ENCODE results near the gene ST7L.

ST7L gene

DNA sequence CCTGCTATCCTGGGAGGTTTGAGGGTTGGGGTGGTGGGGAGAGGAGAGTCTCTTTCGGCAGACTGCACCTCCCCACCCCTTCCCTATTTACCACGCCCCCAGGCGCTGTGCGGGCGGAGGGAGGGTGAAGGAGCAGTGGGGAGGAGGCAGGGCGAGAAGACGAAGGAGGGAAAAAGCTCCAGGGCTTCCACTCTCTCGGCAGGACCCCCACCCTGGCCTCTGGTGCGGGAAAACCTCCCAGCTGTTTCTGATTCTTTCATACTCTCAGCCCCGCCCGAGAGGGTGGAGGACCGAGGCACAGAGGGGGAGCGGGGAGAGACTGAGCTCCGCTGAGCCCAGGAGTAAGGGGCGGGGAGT is 111.0 kb downstream of the ST7L start:
- peak; percentile 45 for DNase-seq (ENCODE audit: insufficient read length, low spot score)
- no peak for TF ChIP-seq TAF1 (IDR thresholded peaks at IDR 0.05; ENCODE audit: low read depth, low read length)
- TF ChIP-seq POLR2AphosphoS5 (IDR thresholded peaks at IDR 0.05; ENCODE audit: low read depth, low read length): no peak
- TF ChIP-seq POLR2A (IDR thresholded peaks at IDR 0.05; ENCODE audit: low read depth, low read length): no peak
- TF ChIP-seq SPI1 (IDR thresholded peaks at IDR 0.05; ENCODE audit: low read depth, low read length): no peak
- TF ChIP-seq PAX5 (IDR thresholded peaks at IDR 0.05; ENCODE audit: insufficient read depth, low read length, severe bottlenecking): no peak
- TF ChIP-seq POU2F2 (IDR thresholded peaks at IDR 0.05; ENCODE audit: low read depth, low read length): no peak
- no peak for FAIRE-seq

DNA sequence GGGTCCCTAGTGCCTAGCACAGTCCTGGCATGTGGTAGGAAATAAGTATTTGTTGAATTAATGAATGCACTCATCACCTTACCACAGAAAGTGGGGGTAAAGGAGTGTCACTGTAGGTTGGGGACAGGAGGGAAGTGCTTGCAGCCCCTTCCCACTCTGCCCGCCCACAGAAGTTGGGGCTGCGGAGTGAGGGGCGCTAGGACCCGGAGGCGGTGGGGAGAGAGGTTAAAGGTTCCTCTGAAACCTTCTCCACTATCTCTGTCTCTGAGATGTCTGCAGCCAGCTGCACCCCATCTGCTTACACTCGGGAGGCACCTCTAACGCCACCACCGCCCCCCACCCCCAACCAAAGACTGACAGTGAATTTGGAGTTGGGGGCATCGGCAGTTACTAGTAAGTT is 111.6 kb downstream of the ST7L start:
- FAIRE-seq (no peak), DNase-seq (ENCODE audit: insufficient read length, low spot score) (no peak)
- TF ChIP-seq POU2F2 (IDR thresholded peaks at IDR 0.05; ENCODE audit: low read depth, low read length) (no peak), TAF1 (IDR thresholded peaks at IDR 0.05; ENCODE audit: low read depth, low read length) (no peak), POLR2AphosphoS5 (IDR thresholded peaks at IDR 0.05; ENCODE audit: low read depth, low read length) (no peak), POLR2A (IDR thresholded peaks at IDR 0.05; ENCODE audit: low read depth, low read length) (no peak), SPI1 (IDR thresholded peaks at IDR 0.05; ENCODE audit: low read depth, low read length) (no peak), PAX5 (IDR thresholded peaks at IDR 0.05; ENCODE audit: insufficient read depth, low read length, severe bottlenecking) (no peak)

DNA sequence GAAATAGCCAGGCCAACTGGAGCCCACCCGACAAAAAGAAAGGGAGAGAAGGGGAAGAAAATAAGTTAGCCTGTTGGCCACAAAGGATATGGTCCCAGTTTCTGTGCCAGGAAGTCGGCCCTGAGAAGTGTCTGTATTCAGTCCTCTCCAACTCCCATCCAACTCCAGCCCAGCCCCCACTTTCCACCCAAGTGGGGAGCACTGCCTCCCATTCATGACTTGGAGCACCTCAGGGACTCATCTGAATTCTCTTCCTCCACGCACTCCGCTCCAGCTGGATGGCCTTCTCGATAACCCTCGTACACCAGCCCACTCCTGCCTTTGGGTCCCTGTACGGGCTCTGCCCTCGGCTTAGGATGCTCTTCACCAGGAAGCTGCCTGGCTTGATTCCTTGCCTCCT is 112.2 kb downstream of the ST7L start:
- FAIRE-seq: no peak
- no peak for DNase-seq (ENCODE audit: insufficient read length, low spot score)

DNA sequence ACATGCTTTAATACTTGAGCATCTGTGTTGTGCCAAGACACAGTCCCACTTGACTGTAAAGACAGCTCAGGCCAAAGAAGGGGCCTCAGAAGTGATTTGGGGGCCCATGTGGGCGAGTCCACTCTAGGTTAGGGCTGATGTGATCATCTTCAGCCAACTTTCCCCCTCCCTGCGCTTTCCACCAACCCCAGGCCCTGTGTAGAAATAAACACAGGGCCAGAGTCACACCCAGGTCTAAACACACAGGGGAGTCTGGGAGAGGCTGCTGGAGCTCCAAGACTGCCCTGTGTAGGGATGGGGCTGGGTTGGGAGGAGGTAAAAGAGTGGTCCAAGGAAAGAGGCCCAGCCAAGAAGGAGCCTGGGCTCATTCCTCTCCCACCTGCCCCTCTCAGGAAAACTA is 112.6 kb downstream of the ST7L start:
- DNase-seq (ENCODE audit: insufficient read length, low spot score) (no peak), FAIRE-seq (no peak)
- no peak for TF ChIP-seq SPI1 (IDR thresholded peaks at IDR 0.05; ENCODE audit: low read depth, low read length)
- no peak for TF ChIP-seq POU2F2 (IDR thresholded peaks at IDR 0.05; ENCODE audit: low read depth, low read length)
- no peak for TF ChIP-seq POLR2A (IDR thresholded peaks at IDR 0.05; ENCODE audit: low read depth, low read length)
- TF ChIP-seq POLR2AphosphoS5 (IDR thresholded peaks at IDR 0.05; ENCODE audit: low read depth, low read length): no peak
- no peak for TF ChIP-seq TAF1 (IDR thresholded peaks at IDR 0.05; ENCODE audit: low read depth, low read length)
- no peak for TF ChIP-seq PAX5 (IDR thresholded peaks at IDR 0.05; ENCODE audit: insufficient read depth, low read length, severe bottlenecking)

More for the DNA sequence above, 112.2 kb downstream of the ST7L start:
- TF ChIP-seq SPI1 (IDR thresholded peaks at IDR 0.05; ENCODE audit: low read depth, low read length) (no peak), POU2F2 (IDR thresholded peaks at IDR 0.05; ENCODE audit: low read depth, low read length) (no peak), POLR2A (IDR thresholded peaks at IDR 0.05; ENCODE audit: low read depth, low read length) (no peak)

DNA sequence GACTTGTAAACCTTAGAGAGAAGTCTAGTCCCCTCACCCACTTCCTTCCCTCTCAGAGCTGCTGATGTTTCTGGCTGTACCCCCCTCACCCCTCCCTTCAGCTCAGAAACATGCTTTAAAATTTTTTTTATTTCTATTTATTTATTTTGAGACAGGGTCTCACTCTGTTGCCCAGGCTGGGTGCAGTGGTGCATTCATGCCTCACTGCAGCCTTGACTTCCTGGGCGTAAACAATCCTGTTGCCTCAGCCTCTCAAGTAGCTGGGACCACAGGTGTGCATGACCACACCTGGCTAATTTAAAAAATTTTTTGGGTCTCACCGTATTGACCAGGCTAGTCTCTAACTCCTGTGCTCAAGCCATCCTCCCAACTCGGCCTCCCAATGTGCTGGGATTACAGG is 113.1 kb downstream of the ST7L start:
- TF ChIP-seq SPI1 (IDR thresholded peaks at IDR 0.05; ENCODE audit: low read depth, low read length) (no peak), POLR2A (IDR thresholded peaks at IDR 0.05; ENCODE audit: low read depth, low read length) (no peak), POLR2AphosphoS5 (IDR thresholded peaks at IDR 0.05; ENCODE audit: low read depth, low read length) (no peak), TAF1 (IDR thresholded peaks at IDR 0.05; ENCODE audit: low read depth, low read length) (no peak), PAX5 (IDR thresholded peaks at IDR 0.05; ENCODE audit: insufficient read depth, low read length, severe bottlenecking) (no peak), POU2F2 (IDR thresholded peaks at IDR 0.05; ENCODE audit: low read depth, low read length) (no peak)
- FAIRE-seq: no peak

DNA sequence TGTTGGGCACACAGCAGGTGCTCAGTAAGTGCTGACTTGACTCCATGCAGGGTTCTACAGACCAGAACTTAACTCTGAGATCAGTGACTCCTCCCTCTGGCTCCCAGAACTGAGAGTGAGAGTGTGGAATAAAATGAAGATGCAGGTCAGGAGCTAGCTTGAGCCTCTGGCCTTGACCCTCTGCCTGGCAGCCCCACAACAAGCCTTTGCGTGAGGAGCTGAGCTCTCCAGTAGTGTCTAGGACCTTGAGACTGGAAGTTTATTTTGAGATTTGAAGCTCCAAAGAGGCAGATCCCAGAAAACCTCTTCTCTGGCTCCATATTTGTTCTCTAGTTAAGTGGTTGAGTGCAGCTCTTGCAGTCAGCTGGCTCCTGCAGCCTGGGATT is 113.5 kb downstream of the ST7L start:
- TF ChIP-seq PAX5 (IDR thresholded peaks at IDR 0.05; ENCODE audit: insufficient read depth, low read length, severe bottlenecking) (no peak), TAF1 (IDR thresholded peaks at IDR 0.05; ENCODE audit: low read depth, low read length) (no peak), SPI1 (IDR thresholded peaks at IDR 0.05; ENCODE audit: low read depth, low read length) (no peak), POU2F2 (IDR thresholded peaks at IDR 0.05; ENCODE audit: low read depth, low read length) (no peak), POLR2A (IDR thresholded peaks at IDR 0.05; ENCODE audit: low read depth, low read length) (no peak), POLR2AphosphoS5 (IDR thresholded peaks at IDR 0.05; ENCODE audit: low read depth, low read length) (no peak)
- DNase-seq (ENCODE audit: insufficient read length, low spot score) (no peak), FAIRE-seq (no peak)

More for the DNA sequence above, 113.1 kb downstream of the ST7L start:
- DNase-seq (ENCODE audit: insufficient read length, low spot score): no peak

DNA sequence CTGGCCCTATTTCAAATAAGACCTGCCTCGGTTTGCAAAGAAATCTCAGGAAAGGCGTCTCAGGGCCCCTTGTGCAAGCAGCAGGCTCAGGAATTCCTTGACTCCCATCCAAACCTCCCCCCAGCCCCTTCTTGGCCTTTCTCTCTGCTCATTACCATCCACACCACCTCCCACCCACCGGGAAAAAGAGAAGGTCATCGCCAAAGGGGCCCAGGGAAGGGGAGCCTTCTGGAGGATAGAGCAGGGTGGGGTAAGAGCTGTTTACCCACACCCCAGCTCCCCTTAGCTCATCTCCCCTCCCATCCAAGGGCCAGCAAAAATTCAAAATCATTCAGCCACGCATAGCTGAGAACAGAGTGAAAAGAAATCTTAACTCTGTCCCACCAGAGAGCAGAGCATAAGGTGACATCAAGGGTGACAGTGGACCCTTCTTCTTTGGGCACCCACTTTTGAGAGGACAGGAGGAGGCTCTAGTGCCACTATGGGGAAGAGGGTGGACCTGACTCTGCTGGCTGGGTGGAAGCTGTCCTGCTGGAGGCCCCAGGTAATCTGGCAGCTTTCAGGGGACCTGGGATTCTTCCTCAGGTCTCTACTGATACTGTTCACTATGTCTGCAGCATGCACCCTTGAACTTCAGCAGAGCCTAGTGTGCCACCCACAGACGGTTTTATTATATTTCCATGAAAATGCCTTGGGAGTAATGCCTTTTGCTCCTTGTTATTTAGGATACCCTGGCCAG is 114.1 kb downstream of the ST7L start:
- no peak for FAIRE-seq

DNA sequence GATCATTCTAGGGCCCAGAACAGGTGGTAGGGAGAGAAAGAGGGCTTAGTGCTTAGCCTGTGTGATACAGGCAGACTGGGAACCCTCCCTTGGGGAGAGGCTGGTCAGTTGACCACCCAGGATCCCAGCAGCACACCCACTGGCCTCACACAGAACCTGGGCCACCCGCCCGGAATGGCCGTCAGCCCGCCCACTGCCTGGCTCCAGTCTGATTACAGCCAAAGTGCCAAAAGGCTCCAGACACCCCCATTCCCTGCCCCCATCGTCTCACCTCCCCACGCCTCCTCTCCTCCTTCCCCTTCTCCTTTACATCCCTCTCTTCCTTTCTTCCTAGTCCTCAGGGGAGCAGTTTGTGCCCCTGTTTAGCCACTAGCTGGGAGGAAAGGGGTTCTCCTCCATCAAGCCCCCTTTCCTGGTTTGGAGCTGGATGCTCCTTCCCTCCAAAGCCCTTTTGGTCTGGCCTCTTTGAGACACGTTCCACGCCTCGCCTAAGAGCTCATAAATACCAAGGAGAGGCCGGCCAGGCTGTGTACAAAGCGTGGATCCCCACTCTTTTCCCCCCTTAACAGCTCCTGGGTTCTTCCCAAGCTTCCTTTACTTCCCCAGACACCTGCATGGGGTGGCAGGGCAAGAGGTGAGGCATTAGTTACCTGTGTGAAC is 114.8 kb downstream of the ST7L start:
- TF ChIP-seq POU2F2 (IDR thresholded peaks at IDR 0.05; ENCODE audit: low read depth, low read length): no peak
- no peak for TF ChIP-seq TAF1 (IDR thresholded peaks at IDR 0.05; ENCODE audit: low read depth, low read length)
- TF ChIP-seq PAX5 (IDR thresholded peaks at IDR 0.05; ENCODE audit: insufficient read depth, low read length, severe bottlenecking): no peak
- TF ChIP-seq POLR2A (IDR thresholded peaks at IDR 0.05; ENCODE audit: low read depth, low read length): no peak
- no peak for FAIRE-seq

More for the DNA sequence above, 114.1 kb downstream of the ST7L start:
- no peak for TF ChIP-seq SPI1 (IDR thresholded peaks at IDR 0.05; ENCODE audit: low read depth, low read length)
- TF ChIP-seq POLR2AphosphoS5 (IDR thresholded peaks at IDR 0.05; ENCODE audit: low read depth, low read length): no peak
- TF ChIP-seq POLR2A (IDR thresholded peaks at IDR 0.05; ENCODE audit: low read depth, low read length): no peak
- no peak for DNase-seq (ENCODE audit: insufficient read length, low spot score)

DNA sequence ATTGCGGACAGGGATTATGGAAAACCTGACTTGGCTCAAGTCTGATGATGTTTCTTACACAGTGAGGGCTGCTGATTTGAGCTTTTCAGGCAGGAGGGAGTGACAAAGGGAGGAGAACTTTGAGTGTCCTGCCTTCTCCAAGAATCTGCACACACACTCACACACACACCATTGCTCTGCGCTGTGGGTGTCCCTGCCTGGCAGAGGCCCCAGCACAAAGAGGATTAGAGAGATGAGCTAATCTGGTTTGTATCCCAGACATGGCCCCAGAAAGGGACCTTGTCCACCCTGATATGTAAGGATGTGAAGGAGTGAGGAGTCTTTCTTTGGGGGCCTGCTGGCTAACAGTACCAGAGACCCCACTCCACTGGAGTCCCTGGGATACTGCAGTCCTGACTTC is 116.1 kb downstream of the ST7L start:
- DNase-seq (ENCODE audit: insufficient read length, low spot score): no peak

More for the DNA sequence above, 114.8 kb downstream of the ST7L start:
- no peak for DNase-seq (ENCODE audit: insufficient read length, low spot score)

More for the DNA sequence above, 116.1 kb downstream of the ST7L start:
- no peak for FAIRE-seq
- TF ChIP-seq POLR2AphosphoS5 (IDR thresholded peaks at IDR 0.05; ENCODE audit: low read depth, low read length): no peak
- TF ChIP-seq SPI1 (IDR thresholded peaks at IDR 0.05; ENCODE audit: low read depth, low read length): no peak
- no peak for TF ChIP-seq TAF1 (IDR thresholded peaks at IDR 0.05; ENCODE audit: low read depth, low read length)
- no peak for TF ChIP-seq POLR2A (IDR thresholded peaks at IDR 0.05; ENCODE audit: low read depth, low read length)
- TF ChIP-seq POU2F2 (IDR thresholded peaks at IDR 0.05; ENCODE audit: low read depth, low read length): no peak
- no peak for TF ChIP-seq PAX5 (IDR thresholded peaks at IDR 0.05; ENCODE audit: insufficient read depth, low read length, severe bottlenecking)

All from GM12891 (cell line).